GM18526 (cell line): ENCODE measurements around the gene PIK3R4.

Experiments
- POLR2A ChIP-seq: IDR thresholded peaks from 3 replicates; pipeline ENCODE4 v1.6.1; 2011; ENCODE audit not compliant: insufficient read length; ENCODE audit errors: extremely low read depth

Gene PIK3R4

GRCh38 chr3:130715616-130716015 is 31.0 kb downstream of the PIK3R4 start:
- TF ChIP-seq POLR2A: no peak

DNA sequence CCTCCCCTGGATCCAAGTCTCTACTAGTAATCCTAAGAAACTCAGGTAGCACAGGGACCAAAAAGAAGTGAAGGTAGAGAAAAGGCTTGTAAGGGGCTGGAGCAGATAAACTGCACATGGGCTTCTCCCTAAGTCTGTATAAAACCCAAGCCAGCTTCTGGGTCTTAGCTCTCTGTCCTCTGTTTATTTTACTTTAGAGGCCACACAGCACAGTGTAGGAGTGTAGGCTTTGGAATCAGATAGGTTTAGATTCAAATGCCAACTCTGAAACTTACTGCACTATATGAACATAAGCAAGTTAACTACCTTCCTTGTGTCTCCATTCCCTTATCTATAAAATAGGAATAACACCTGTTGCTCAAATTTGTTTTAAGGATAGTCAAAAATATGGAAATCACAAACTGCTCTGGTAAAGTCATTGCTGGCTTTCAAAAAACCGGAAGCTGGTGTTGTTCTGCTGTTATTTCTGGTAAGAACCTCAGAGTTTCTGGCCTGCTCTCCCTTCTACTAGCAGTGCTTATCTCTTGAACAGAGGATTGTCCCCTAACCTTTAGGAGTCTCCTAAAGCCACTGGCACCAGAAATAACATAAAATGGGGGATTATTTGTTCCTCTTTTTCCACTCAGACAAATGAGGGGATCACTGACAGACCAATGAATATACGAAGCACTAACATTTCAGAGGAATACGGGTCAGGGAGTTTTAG is 33.8 kb downstream of the PIK3R4 start:
- TF ChIP-seq POLR2A: no peak

DNA sequence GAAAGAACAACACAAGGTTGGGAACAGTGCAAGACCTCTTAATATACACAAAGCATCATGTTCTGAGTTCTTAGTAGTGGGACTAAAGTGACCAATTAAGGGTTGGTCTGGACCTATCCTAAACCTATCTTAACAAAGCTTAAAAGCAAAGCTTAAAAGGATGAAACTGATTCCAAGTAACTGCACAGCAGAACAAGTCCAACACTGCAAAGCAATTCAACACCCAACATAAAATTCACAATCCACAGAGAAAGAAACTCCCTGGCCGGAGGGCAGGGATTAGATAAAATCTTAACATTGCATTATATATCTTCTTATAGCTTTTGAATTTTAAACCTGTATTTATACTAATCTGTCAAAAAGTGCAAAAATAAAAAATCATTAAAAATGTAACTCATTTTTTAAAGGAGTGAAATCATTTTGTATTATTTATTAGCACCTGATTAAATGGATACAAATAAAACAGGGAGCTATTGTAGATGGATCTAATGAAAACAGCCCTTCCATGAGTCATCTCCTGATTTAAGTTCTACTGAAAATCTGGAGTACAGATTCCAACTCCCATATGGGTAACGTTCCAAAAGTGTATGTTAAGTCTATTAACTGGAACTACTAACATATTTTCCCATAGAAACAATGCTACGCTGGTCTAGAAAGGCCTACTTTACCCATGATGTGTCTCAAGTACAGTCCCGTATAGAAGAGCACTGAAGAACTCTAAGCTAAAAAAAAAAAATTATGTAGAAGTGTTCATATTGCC is 34.9 kb downstream of the PIK3R4 start:
- no peak for TF ChIP-seq POLR2A

- no peak for TF ChIP-seq POLR2A
Observed at GRCh38 chr3:130709671-130710070, 37.0 kb downstream of the PIK3R4 start.

GRCh38 chr3:130707902-130708601 is 38.6 kb downstream of the PIK3R4 start:
- TF ChIP-seq POLR2A: no peak

DNA sequence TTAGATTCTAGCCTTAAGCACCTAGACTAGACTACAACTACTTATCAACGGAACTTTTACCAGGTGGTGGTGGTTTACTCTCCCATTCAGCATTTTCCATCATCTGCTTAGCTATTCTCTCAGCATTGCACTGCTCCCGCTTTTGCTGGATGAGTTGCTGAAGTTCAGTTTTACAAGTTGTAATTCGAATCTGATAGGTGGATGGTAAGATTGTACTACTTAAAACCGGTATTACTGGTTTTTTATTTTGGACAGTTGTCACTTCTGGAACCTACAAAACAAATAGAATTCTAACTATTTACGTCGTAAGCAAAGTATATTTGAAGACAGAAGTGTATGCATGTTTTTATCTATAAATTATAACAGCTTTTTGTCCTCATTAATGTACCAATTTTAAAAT is 41.1 kb downstream of the PIK3R4 start:
- TF ChIP-seq POLR2A: no peak

DNA sequence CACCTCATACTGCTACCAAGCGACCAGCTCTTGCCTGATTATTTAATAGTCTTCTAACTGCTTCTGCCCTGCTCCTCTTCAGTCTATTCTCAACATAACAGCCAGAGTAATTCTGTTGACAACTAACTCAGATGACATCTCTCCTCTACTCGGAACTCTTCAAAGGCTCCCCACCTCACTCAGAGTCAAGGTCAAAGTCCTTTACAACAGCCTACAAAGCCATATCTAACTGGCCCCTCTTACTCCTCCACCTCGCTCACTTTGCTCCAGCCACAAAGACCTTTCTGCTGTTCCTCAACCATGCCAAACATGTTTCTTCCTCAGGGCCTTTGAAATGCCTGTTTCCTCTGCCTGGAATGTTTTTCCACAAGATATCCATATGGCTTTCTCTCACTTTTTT is 43.6 kb downstream of the PIK3R4 start:
- TF ChIP-seq POLR2A: no peak

- no peak for TF ChIP-seq POLR2A
Observed at GRCh38 chr3:130700541-130700940, 46.1 kb downstream of the PIK3R4 start.

DNA sequence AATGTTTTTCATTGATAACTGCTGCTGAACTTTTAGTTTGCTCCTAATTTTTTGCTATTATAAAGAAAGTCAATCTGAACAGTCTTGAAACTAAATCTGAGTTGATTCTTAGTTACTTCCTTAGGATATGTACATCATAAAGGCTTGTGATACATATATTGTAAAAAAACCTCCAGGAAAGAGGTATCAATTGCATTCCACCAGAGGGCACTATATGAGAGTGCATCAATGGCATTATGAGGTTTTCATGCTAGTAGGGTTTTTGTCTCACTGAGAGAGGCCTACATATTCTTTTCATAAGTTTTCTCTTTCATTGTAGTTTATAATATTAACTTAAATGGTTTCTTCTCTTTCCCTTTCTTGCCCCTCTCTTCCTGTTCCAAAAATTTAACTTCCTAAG is 46.9 kb downstream of the PIK3R4 start:
- TF ChIP-seq POLR2A: no peak

DNA sequence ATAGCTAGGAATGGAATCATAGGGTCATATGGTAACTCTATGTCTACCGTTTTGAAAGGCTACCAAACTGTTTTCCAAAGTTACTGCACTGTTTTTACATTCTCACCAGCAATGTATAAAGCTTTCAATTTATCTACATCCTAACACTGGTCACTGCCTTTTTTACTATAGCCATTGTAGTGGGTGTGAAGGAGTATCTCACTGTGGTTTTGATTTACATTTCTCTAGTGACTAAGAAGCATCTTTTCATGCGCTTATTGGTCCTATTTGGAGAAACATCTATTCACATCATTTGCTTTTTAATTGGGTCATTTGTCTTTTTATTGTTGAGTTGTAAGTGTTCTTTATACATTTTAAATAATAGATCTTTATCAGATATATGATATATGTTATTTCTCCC is 53.3 kb downstream of the PIK3R4 start:
- TF ChIP-seq POLR2A: no peak

DNA sequence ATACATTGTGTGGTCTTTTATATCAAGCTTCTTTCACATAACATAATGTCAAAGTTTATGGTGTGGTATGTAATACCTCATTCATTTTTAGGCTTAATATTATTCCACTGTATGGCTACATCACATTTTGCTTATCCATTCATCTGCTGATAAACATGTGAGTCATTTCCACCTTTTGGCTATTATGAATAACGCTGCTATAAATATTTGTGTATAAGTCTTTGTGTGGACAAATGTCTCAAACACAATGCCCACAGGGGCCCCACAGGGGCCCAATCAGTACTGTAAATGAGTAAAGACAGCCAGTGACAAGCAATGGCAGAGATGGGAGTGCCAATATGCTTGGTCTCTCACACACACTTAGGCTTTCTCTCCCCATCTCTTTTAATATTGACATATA is 54.2 kb downstream of the PIK3R4 start:
- no peak for TF ChIP-seq POLR2A

DNA sequence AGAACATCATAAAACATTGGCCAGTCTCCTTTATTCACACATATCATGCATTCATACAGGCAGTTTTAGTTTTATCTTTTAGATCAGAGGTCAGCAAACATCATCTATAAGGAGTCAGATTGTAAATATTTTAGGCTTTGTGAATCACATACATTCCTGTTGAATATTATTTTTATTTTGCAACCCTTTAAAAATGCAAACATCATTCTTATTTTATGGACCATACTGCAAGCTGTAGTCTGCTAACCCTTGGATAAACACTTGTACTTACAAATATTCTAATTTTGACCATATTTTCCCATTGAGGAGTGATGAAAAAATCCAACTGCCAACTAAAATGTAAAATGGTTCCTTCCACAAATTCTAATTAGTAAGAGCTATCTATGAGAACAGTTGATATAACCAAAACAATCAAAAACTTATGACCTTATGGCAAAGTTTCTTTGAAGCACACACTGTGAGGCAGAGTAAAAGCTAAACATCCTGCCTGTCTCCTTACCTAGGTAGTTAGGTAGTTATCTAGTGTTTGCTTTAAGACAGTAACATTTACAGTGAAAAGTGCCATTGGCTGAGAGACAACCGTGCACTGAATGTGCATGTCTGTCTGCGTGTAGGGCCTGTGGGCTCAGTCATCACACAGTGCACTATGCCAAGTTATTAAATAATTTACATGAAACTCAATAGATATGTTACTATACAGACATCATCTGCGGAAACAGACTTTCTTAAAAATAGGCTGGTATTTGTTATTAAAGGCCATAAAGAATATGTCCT is 57.7 kb downstream of the PIK3R4 start:
- TF ChIP-seq POLR2A: no peak

GRCh38 chr3:130688015-130688688 is 58.5 kb downstream of the PIK3R4 start:
- TF ChIP-seq POLR2A: no peak

DNA sequence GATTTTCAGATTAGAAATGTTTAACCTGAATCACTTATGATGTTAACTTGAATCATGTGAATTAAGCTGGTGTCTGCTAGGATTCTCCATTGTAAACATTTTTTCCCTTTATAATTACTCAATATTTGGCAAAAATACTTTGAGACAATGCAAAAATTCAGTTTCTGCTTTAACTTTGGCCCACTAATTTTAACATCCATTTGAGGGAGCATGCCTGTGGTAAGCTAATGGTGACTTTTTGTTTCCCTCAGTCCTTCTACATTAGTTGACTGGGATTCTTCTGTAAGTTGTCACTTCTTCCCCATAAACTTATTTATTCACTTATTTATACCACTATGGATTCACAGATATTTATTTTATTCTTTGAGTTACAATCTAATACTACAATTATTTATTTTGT is 59.3 kb downstream of the PIK3R4 start:
- no peak for TF ChIP-seq POLR2A

GRCh38 chr3:130686833-130687232 is 59.8 kb downstream of the PIK3R4 start:
- no peak for TF ChIP-seq POLR2A
